22Rv1 (cell line): ENCODE measurements around the gene SLC38A4.

Experiments
- CTCF ChIP-seq: fragments of 450-650 bp; IDR thresholded peaks from 2 replicates; pipeline ENCODE4 v1.5.1; 2017; ENCODE audit warnings: mild to moderate bottlenecking
- ZFX ChIP-seq: fragments of 450-650 bp; IDR thresholded peaks from 2 replicates; pipeline ENCODE4 v1.6.1; 2017; ENCODE audit warnings: antibody characterized with exemption, borderline replicate concordance

DNA sequence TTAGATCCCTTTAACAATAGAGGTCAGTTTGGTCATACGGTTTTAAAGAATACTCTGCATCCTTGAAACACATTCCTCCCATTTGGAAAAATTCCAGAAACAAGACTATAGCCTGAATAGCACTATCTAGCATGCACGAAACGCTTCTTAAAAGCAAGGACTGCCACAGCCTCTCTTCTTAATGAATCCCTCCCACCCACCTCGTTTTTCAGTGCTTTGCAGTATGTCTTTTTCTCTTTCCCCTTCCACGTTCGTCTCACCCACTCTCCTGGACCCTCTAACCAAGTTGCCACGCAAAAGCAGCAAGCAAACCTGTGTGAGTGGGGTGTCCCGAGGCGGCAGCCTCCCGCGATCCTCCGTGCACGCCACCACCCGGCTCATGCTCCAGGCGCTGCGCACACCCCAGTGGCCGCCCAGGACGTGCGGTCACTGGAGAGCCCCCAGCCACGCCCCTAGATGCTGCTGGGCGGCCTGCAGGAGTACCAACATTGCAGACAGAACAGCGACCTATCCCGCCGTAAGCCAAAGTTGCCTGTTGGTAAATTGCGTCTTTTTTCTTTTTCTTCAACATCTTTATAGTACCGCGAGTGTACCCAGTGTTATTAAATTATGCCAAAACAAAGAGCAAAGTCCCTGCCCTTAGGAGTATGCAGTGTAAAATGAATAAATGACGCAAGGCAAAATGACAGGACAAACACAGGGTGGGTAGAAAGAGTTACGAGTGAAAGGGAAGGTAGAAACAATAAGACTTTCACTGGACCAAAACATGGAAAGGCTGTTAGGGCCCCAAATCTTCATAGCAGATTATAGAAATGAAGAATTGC lies at the start of gene SLC38A4:
- TF ChIP-seq CTCF: peak; percentile 49
- no peak for TF ChIP-seq ZFX
